Nucleus accumbens (tissue), 56 donors: Measurements from ENCODE around the gene HAPLN2.
"Not testable (repeated sequence)": the region's sequence is repeated elsewhere in the genome, so short reads cannot be mapped to it uniquely, and the experiment has no call there.

Source experiments
- DNase-seq, 56 donors: peaks; one replicate each; lab custom pipeline; 2025; lab: John Stamatoyannopoulos, UW

HAPLN2 gene

DNA sequence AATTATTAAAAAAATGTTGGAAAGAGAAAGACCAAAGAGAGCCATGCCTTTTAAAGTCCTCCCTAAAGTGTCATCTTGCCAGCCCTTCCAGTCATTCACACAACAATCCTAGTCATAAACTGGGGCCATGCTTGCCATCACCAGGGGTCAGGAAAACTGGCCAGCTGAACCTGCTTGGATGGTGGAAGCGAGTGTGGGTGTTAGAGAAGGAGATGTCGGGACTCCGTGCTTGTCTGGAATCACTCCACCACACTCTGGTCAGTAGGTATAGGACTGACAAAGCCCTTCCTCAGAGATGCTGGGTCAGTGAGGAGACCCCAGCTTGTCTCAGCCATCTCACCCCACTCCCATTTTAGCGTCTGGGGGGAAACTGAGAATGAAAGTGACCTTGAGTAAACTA is 3.3 kb upstream of the HAPLN2 start:
- DNase-seq = peak in 9 of 56 donors; percentile 25 to 67 (median 41)

DNA sequence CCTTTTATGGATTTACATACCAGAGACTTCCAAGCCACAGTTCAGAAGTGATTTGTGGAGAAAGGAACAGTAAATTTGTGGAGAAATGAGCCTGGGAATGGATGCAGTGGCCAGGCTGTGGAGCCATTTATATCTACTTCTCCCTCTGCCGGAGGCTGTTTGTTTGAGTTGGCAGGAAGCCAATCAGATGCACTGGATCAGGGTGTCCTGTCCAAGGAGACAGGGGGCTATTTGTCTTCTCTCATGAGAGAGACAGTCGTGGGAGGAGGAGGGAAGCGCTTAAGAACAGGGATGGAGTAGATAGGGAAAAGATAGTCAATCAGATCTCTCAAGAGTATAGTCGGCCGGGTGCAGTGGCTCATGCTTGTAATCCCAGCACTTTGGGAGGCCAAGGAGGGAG is 2.8 kb upstream of the HAPLN2 start:
- peak in 49 of 56 donors; percentile 17 to 82 (median 64) for DNase-seq

DNA sequence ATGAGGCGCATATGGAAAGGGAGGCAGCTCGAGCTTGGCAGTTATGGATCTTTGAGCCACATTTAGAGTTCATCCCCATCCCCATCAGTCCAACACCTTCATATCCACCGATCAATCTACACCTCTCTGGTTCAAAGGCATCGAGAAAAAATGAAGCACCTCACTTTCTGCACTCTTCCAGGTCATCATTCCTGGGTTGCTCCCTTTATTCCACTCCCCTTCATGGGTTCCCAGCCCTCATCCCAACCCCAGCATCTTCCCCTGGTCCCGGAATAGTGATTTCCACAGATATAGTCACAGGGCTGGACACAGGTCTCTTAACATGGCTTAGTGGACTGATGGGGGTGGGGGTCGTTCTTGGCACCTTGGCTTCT is 354 bp downstream of the HAPLN2 start:
- peak in 2 of 56 donors; percentile 27 to 57 for DNase-seq

DNA sequence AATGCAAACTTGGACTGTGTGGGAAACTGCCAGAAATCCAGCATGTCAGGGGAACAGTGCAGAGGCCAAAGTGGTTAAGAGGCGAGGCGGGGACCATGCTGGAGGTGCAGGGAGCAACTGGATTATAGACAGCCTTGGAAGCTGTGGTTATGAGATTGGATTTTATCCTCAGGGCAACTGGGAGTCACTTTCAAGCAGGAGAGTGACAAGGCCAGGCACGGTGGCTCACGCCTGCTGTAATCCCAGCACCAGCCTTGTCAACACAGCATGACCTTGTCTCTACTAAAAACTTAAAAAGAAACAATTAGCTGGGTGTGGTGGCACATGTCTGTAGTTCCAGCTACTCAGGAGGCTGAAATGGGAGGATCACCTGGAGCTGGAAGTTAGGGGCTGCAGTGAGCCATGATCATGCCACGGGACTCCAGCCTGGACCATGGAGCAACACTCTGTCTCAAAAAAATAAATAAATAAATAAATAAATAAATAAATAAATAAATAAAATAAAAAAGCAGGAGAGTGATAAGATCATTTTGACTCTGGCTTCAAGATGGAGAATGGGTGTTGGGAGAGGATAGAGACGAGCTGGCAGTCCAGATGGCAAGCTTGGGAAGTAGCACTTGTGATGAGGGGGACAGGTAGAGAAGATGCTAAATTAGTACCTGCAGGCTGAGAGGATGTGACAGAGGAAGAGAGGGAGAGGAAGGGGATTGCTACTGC is 3.5 kb downstream of the HAPLN2 start:
- no peak for DNase-seq

DNA sequence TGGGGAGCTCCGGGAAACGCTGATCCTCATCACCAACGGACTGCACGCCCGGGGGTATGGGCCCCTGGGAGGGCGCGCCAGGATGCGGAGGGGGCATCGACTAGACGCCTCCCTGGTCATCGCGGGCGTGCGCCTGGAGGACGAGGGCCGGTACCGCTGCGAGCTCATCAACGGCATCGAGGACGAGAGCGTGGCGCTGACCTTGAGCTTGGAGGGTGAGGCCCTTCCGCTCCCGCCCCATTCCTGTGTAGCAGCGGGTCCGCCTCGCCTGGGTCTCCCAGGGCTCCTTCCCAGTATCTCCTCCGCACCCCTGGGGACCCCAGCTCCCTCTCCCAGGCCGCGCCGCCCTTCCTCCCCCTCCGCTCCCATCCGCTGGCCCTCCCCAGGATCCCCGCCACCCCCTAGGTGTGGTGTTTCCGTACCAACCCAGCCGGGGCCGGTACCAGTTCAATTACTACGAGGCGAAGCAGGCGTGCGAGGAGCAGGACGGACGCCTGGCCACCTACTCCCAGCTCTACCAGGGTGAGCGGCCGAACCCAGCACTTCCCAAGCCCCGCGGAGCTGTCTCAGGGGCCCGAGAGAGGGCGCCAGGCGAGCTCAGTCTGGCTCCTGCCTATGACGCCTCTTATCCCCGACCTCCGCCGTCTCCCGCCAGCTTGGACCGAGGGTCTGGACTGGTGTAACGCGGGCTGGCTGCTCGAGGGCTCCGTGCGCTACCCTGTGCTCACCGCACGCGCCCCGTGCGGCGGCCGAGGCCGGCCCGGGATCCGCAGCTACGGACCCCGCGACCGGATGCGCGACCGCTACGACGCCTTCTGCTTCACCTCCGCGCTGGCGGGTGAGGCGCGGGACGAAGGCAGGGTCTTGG is 5.0 kb downstream of the HAPLN2 start:
- peak in 27 of 56 donors; percentile 6 to 68 (median 36) for DNase-seq

DNA sequence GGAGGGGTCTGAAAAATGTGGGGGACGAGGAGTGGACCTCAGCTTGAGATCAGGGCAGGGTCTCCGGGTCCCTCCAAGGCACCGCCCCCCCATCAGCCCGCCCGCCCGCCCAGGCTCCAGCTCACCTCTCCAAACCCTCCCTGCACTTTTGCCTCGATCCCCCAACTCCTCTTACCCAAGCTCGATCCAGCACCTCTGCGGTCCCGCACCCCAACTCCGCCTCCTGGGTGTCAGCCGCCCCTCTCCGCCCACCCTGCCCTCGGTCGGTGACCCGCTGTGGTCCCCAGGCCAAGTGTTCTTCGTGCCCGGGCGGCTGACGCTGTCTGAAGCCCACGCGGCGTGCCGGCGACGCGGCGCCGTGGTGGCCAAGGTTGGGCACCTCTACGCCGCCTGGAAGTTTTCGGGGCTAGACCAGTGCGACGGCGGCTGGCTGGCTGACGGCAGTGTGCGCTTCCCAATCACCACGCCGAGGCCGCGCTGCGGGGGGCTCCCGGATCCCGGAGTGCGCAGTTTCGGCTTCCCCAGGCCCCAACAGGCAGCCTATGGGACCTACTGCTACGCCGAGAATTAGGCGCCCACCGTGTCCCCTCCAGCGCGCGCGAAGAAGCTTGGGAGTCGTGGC is 5.7 kb downstream of the HAPLN2 start:
- peak in 1 of 56 donors; percentile 36 for DNase-seq

DNA sequence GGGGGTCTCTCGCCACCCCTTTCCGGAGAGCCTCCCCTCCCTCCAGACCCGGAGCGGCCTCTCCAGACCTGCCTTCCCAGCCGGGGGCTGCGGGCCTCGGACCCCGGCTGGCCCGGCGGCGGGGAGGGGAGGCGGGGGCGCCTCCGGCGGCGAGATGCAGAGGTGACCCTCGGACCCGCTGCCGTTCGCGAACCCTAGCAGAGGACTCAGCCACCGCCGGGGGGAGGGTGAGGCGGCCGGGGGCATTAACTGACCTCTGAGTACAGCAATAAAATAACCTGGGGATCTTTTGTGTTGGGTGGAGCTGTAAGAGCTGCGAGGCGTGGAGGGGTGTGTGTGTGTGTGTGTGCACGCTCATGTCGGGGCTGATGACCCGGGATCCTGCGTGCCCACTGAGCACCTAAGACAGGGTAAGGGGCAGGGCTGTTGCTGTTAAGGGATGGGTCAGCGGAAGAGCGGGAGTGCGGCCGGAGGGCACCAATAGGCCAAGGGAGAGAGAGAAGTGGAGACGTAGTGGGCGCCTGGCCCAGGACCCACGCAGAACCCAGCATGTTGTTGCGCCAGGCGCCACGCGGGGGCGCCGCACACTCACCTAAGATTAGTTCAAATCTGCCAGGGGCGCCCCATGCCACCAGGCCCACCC is 6.3 kb downstream of the HAPLN2 start:
- peak in 44 of 56 donors; percentile 22 to 88 (median 50) for DNase-seq

DNA sequence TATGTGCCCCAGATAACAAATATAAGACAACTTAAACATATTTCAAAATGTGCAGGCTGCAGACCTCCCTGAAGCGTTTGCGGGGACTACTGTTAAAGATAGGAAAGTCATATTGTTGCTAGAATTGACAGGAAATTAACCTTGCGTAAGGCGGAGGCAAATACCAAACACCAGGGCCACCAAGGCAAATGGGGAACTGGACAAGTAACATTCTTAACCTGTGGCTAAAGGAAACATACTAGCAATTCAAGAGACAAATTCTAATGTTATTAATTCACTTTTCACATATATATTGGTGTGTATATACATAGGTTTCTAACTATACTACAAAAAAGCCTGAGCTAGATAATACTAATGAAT is 6.8 kb downstream of the HAPLN2 start:
- DNase-seq = no peak

DNA sequence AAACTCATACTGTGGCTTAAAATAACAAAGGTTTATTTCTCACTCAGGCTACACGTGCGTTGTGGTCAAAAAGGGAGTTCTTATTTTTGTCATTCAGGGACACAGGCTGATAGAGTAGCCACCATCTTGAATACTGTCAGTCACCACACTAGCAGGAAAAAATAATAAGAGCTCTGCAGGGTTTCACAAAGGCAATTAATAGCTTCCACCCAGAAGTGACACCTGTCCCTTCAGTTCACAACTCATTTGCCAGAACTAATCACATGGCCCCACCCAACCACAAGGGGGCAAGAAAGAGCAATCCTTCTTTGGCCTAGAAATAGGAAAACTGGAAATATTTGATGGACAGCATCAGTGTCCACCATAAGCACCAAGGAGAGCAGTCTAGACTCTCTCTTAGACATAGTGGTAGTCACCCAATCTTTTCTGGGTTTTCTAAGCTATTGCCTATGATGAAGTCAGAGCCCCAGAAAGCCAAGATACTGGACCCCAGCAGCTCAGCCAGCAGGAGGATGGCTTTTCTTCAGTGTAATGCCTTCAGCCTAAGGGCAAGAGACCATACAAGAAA is 8.2 kb downstream of the HAPLN2 start:
- peak in 16 of 56 donors; percentile 8 to 57 (median 23) for DNase-seq

DNA sequence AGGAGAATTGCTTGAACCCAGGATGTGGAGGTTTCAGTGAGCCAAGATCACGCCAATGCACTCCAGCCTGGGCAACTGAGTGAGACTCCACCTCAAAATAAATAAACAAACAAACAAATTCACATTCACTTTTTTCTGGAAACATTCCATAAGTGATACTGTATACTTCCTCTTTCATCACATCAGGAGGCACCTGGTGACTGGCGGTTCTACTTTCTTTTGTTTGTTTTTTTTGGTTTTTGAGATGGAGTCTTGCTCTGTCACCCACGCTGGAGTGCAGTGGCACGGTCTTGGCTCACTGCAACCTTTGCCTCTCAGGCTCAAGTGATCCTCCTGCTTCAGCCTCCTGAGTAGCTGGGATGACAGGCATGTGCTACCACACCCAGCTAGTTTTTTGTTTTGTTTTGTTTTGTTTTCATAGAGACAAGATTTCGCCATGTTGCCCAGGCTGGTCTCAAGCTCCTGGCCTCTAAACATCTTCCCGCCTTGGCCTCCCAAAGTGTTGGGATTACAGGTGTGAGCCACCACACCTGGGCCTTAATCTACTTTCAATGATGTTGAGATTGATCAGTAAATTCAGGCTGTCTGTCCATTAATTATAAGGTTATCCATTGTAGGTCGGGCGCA is 10.7 kb downstream of the HAPLN2 start:
- DNase-seq = no peak

DNA sequence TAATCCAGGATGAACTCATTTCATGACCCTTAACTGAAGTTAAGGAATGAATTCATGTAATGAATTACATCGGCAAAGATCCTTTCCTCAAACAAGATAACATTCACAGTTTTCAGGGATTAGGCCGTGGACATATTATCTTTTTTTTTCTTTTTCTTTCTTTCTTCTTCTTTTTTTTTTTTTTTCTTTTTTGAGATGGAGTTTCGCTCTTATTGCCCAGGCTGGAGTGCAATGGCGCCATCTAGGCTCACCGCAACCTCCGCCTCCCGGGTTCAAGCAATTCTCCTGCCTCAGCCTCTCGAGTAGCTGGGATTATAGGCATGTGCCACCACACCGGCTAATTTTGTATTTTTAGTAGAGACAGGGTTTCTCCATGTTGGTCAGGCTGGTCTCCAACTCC is 11.9 kb downstream of the HAPLN2 start:
- not testable (repeated sequence) for DNase-seq

DNA sequence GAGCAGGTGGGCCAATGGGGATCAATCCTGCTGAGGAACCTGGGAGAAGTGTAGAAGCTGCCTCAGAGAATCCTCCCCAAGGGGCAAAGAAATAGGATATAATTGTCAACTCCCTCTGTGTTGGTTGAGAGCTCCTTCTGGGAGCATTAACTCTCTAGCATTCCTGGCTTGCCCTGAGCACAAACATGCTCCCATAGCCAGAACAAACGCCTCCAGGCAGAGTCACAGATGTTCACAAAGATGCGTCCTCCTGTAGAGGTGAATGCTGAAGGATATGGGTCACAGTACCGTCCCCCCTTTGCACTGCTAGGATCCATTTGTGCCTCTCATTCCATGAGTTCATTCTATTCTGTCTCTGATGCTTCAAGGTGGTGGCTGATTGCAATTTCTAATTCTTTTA is 13.1 kb downstream of the HAPLN2 start:
- no peak for DNase-seq

DNA sequence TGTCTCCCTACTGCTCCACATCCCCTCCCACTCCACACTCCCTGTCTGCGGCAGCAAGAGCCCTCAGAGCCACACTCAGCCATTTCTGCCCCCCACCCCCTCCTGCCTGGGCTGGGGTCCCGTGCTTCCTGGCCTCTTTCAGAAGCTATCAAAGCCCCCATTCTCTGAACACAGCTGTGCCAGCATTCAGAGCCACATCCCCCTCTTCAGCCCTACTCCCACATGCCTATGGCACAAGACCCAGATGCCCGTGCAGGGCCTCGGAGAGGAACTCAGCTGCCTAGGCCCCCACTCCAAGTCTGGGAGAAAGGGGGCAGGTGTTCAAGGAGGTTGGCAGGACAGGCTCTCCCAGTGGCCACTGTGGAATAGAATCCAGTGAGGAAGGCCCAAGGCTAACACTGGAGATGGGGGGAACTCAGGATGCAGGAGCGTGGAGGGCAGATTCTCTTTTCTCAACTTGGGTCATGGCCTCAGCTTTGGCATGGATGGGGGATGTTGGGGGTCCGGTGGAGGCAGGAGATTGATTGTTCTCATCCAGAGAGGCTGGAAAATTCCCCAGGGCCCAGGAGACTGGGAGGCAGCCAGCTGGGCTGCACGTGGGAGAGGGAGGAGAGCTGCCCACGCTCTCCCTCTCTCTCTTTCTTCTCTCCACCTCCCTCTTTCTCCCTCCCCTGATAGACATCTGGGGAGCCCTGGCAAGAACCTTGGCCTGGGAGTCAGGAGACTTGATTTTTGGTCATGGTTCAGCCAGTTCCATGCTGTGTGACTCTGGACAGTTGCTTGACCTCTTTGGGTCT is 19.2 kb downstream of the HAPLN2 start:
- DNase-seq = peak in 45 of 56 donors; percentile 22 to 78 (median 57)

DNA sequence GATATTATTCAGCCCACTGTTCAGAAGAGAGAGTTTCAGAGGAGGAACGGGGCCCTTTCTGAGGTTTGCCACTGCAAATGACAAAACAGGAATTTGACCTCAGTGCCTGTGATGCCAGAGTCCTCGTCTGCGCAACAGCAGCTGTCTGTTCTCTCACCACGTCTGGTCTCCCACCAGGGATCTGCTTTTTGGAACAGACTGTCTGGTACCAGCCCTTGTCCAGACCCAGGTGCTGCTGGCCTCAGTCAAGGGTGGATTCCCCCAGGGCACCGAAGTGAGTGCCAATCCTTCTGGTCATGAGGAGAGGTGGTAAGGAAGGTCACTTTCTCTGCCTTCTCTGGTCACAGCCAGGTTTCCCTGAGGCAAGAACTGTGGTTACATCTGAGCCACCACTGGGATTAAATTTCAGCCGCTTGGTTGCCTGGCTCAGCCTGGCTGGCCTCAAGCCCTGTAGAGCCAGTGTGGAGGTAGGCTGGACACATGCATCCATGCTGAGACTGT is 20.4 kb downstream of the HAPLN2 start:
- peak in 1 of 56 donors; percentile 11 for DNase-seq

DNA sequence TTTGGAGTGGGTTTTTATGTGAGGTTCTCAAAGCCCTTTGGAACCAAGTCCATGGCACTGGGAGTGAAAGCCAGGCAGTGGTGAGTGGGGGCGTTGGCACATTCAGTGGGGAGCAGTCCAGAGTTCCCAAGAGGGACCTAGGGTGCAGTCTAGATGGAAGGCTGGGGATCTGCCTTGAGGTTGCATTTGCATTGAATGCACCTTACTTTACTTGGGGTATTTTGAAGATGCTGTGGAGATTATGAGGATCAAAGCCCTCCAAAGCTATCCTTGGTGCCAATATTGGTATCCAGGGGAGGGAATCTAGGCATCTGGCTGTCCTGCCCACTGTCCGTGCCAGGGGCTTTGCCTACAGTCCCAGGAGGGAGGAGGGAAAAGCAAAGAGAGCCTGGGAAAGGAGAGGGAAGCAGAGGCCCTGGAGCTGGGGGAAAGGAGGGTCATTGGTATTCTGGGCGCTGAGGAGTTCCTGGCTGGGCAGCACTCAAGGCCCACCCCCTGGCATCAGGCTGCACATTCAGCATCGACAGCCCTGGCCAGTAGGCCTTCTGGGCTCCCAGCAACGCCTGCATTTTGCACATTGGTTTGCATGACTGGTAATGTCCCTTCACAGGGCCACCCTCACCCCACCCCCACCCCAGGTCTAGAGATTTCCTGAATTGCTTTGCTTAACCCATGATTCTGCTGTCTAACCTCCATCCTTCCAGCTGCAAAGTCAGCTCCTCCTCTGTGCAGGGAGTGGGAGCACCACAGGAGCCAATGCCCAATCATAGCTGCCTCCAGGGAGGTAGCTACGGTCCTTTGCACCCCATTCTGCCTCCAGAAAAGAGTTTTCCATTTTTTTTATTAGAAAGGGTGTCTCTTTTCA is 21.9 kb downstream of the HAPLN2 start:
- DNase-seq = peak in 49 of 56 donors; percentile 20 to 92 (median 61)

DNA sequence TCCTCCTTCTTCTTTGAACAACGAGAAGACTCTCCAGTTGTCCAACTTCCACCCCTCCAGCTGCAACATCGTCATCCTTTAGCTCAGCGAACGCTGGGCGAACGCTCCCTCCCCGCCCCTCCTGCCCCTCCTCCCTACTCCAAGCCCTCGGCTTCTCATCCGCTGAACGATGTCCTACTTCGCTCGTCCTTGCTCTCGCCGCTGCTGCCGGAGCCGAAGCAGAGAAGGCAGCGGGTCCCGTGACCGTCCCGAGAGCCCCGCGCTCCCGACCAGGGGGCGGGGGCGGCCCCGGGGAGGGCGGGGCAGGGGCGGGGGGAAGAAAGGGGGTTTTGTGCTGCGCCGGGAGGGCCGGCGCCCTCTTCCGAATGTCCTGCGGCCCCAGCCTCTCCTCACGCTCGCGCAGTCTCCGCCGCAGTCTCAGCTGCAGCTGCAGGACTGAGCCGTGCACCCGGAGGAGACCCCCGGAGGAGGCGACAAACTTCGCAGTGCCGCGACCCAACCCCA is 22.6 kb downstream of the HAPLN2 start, which contains the start of gene BCAN:
Gene BCAN, plus strand, starts transcription at position 357 of the 504 bp plus-strand sequence. CDS start 3,938 bp downstream, outside the sequence.
- DNase-seq = peak in 51 of 56 donors; percentile 32 to 86 (median 72)

DNA sequence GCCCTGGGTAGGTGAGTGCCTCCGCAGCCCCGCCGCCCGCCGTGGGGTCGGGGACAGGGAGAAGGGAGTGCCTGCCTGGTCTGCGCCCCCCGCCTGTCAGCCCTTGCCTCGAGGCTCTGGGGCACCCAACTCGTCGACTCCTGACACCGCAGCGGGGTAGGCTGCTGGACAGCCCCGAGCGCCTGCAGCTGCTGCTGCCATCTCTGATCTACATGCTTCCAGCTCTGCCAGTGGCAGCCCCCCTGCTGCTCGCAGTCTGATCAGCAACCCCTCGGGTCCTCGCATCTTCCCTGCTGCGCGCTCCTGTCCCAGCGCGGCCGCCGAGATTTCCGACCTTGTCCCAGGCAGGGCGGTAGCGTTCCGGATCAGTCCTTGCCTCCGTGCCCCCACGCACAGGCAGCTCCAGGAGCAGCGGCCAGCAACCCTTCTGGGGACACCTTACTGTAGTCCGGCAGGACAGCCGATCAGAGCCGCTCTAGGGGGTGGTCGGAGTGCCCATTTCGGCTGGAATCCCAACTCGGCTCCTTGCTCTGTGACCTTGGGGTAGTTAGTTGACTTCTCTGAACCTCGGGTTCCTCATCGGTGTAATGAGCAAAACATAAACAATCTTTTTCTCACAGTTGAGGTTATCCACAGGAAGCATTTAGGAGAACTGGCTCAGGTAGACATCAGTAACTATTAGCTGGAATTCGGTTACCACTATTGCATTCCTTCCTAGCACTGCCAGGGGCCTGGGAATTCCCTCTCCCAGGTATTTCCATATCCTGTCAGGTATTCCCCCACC is 23.2 kb downstream of the HAPLN2 start:
- DNase-seq = peak in 4 of 56 donors; percentile 31 to 71 (median 50)
